HepG2 (cell line): ENCODE data around the gene TARBP2. TPM values are rescaled to one million over a fixed set of nuclear protein-coding genes. Genes with fewer than 3 reads are reported as not detected.

Experiments used
- ATM ChIP-seq: fragments of 450-650 bp; IDR thresholded peaks from 2 replicates; pipeline ENCODE4 v1.7.1; 2017; ENCODE audit warnings: mild to moderate bottlenecking, borderline replicate concordance
- FIP1L1 ChIP-seq: fragments of 200-400 bp; formaldehyde crosslinking; IDR thresholded peaks from 2 replicates; pipeline ENCODE4 v1.6.1; 2018; ENCODE audit warnings: low read depth, mild to moderate bottlenecking, low read length, moderate library complexity, borderline replicate concordance; ENCODE audit not compliant: insufficient read depth
- FLYWCH1 ChIP-seq: sonication (generic); formaldehyde crosslinking; IDR thresholded peaks from 2 replicates; pipeline ENCODE4 v1.8.1; 2023; ENCODE audit warnings: mild to moderate bottlenecking, missing genetic modification reagents
- IRX3 ChIP-seq: sonication (generic); formaldehyde crosslinking; IDR thresholded peaks from 2 replicates; pipeline ENCODE4 v1.8.1; 2023; ENCODE audit warnings: mild to moderate bottlenecking, low read depth, missing genetic modification reagents, borderline replicate concordance
- MXD3 ChIP-seq: IDR thresholded peaks from 2 replicates; pipeline ENCODE4 v1.6.1; 2016; ENCODE audit warnings: mild to moderate bottlenecking, missing biosample characterization, missing genetic modification reagents
- NFAT5 ChIP-seq: sonication (generic); formaldehyde crosslinking; IDR thresholded peaks from 2 replicates; pipeline ENCODE4 v1.4.0; 2020; ENCODE audit warnings: missing genetic modification reagents
- ONECUT2 ChIP-seq: sonication (generic); formaldehyde crosslinking; IDR thresholded peaks from 2 replicates; pipeline ENCODE4 v1.4.0; 2020; ENCODE audit warnings: missing genetic modification reagents
- ZNF460 ChIP-seq: sonication (generic); formaldehyde crosslinking; IDR thresholded peaks from 2 replicates; pipeline ENCODE4 v1.5.1; 2020; ENCODE audit warnings: missing genetic modification reagents, mild to moderate bottlenecking, borderline replicate concordance
- ZNF510 ChIP-seq: sonication (generic); formaldehyde crosslinking; IDR thresholded peaks from 2 replicates; pipeline ENCODE4 v1.4.0; 2020; ENCODE audit warnings: low read depth, mild to moderate bottlenecking, missing genetic modification reagents
- ZNF580 ChIP-seq: IDR thresholded peaks from 2 replicates; pipeline ENCODE4 v1.6.1; 2016; ENCODE audit warnings: low read depth, borderline replicate concordance
- ZNF7 ChIP-seq: IDR thresholded peaks from 2 replicates; pipeline ENCODE4 v1.6.1; 2016; ENCODE audit warnings: missing biosample characterization, missing genetic modification reagents
- ZNF709 ChIP-seq: sonication (generic); formaldehyde crosslinking; IDR thresholded peaks from 2 replicates; pipeline ENCODE4 v1.5.0; 2020; ENCODE audit warnings: mild to moderate bottlenecking, missing genetic modification reagents
- ZNF816 ChIP-seq: sonication (generic); formaldehyde crosslinking; IDR thresholded peaks from 2 replicates; pipeline ENCODE4 v1.8.0; 2022; ENCODE audit warnings: missing genetic modification reagents, mild to moderate bottlenecking, borderline replicate concordance
- polyA plus RNA-seq, 8 experiments: library from polyadenylated mRNA; depleted of rRNA in 3 of 8; stranded (reverse) in 7 of 8; unstranded in 1 of 8; fragments of >200 nt; fragmentation: Illumina TruSeq in 4 of 8; extraction: Trizol in 4 of 8; gene quantifications; 2 replicates each; pipeline versions ENCODE4 v1.2.1 to v1.2.3, GENCODE V29; 2011 to 2016; ENCODE audit warnings: low read depth in 4 of 8, missing spikeins in 1 of 8, mixed read lengths in 1 of 8; ENCODE audit not compliant: insufficient read depth in 1 of 8
- total RNA-seq, 5 experiments: library from RNA; depleted of rRNA; stranded (reverse); fragments of >200 nt; fragmentation: Illumina TruSeq; extraction: Trizol; gene quantifications; 2 replicates each; pipeline ENCODE4 v1.2.3, GENCODE V29; 2016; ENCODE audit warnings: low read depth in 1 of 5
- TF ChIP-seq, protein P1 (sequence below): sonication (generic); formaldehyde crosslinking; IDR thresholded peaks from 2 replicates; pipeline ENCODE4 v1.8.0; 2022; ENCODE audit warnings: missing genetic modification reagents, low read depth, mild to moderate bottlenecking, borderline replicate concordance
- TF ChIP-seq, protein P2 (sequence below): sonication (generic); formaldehyde crosslinking; IDR thresholded peaks from 2 replicates; pipeline ENCODE4 v1.5.0; 2020; ENCODE audit warnings: missing genetic modification reagents
- TF ChIP-seq, protein P3 (sequence below): sonication (generic); formaldehyde crosslinking; IDR thresholded peaks from 2 replicates; pipeline ENCODE4 v1.8.0; 2022; ENCODE audit warnings: mild to moderate bottlenecking, missing genetic modification reagents
- TF ChIP-seq, protein P4 (sequence below): sonication (generic); formaldehyde crosslinking; IDR thresholded peaks from 2 replicates; pipeline ENCODE4 v1.9.0; 2021; ENCODE audit warnings: missing genetic modification reagents, mild to moderate bottlenecking, borderline replicate concordance

TARBP2 gene
- total and polyA plus RNA-seq, 2 of the 13 experiments (the other 11 are each of a cell fraction or from before 2014, with no cell fraction given) = 47.0 to 55.5 TPM

DNA sequence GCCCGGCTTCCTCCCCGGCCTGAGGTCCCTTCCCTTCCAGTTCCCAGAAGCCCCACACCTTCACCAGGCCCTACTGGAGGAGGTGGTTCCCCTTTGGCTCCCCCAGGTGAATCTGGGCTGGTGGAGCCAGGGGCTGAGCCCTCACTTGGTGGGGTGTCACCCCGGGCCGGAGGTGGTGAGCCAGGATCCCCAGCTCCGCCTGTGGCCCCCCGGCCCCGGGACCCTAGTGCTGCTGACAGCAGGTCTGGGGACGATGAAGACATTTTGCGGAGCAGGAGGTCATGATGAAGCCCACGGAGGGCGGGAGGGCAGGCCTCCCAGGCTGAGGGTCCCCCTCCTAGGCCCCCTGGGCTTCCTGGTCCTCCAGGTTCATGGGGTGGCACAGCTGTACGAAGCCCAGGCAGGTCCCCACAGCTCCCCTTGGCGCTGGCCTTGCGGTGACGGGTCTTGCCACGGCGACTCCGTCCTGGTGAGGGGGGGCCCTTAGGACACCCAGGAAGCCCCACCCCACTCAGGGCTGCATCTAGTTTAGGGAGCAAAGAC is 18.4 kb upstream of the TARBP2 start (continued):
- TF ChIP-seq NFAT5 (CRISPR knock-in tag) (no peak), ZNF816 (no peak), ZNF580 (CRISPR knock-in tag) (no peak), ZNF709 (CRISPR knock-in tag) (no peak), IRX3 (CRISPR knock-in tag) (peak; percentile 20; the same call in 1 of the 2 replicates), ATM (no peak), ONECUT2 (CRISPR knock-in tag) (no peak), FLYWCH1 (CRISPR knock-in tag) (no peak), ZNF510 (CRISPR knock-in tag) (no peak), ZNF7 (CRISPR knock-in tag) (no peak), MXD3 (CRISPR knock-in tag) (0 out of 2 replicates have a peak, but pooled peaks have one; percentile 17), FIP1L1 (0 out of 2 replicates have a peak, but pooled peaks have one; percentile 46), ZNF460 (CRISPR knock-in tag) (no peak)
- TF ChIP-seq, protein P1, sequence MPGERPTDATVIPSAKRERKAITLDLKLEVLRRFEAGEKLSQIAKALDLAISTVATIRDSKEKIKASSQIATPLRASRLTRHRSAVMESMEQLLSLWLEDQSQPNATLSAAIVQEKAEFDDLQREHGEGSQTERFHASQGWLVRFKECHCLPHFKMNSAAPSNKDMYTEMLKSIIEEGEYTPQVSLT (CRISPR knock-in tag) = no peak
- TF ChIP-seq, protein P2, sequence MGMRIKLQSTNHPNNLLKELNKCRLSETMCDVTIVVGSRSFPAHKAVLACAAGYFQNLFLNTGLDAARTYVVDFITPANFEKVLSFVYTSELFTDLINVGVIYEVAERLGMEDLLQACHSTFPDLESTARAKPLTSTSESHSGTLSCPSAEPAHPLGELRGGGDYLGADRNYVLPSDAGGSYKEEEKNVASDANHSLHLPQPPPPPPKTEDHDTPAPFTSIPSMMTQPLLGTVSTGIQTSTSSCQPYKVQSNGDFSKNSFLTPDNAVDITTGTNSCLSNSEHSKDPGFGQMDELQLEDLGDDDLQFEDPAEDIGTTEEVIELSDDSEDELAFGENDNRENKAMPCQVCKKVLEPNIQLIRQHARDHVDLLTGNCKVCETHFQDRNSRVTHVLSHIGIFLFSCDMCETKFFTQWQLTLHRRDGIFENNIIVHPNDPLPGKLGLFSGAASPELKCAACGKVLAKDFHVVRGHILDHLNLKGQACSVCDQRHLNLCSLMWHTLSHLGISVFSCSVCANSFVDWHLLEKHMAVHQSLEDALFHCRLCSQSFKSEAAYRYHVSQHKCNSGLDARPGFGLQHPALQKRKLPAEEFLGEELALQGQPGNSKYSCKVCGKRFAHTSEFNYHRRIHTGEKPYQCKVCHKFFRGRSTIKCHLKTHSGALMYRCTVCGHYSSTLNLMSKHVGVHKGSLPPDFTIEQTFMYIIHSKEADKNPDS (CRISPR knock-in tag) = no peak
- TF ChIP-seq, protein P3, sequence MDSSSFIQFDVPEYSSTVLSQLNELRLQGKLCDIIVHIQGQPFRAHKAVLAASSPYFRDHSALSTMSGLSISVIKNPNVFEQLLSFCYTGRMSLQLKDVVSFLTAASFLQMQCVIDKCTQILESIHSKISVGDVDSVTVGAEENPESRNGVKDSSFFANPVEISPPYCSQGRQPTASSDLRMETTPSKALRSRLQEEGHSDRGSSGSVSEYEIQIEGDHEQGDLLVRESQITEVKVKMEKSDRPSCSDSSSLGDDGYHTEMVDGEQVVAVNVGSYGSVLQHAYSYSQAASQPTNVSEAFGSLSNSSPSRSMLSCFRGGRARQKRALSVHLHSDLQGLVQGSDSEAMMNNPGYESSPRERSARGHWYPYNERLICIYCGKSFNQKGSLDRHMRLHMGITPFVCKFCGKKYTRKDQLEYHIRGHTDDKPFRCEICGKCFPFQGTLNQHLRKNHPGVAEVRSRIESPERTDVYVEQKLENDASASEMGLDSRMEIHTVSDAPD (CRISPR knock-in tag) = no peak
- TF ChIP-seq, protein P4, sequence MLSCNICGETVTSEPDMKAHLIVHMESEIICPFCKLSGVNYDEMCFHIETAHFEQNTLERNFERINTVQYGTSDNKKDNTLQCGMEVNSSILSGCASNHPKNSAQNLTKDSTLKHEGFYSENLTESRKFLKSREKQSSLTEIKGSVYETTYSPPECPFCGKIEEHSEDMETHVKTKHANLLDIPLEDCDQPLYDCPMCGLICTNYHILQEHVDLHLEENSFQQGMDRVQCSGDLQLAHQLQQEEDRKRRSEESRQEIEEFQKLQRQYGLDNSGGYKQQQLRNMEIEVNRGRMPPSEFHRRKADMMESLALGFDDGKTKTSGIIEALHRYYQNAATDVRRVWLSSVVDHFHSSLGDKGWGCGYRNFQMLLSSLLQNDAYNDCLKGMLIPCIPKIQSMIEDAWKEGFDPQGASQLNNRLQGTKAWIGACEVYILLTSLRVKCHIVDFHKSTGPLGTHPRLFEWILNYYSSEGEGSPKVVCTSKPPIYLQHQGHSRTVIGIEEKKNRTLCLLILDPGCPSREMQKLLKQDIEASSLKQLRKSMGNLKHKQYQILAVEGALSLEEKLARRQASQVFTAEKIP (CRISPR knock-in tag) = no peak
